PC-9 (cell line): ENCODE results near the gene C10orf105. TPM values are rescaled to one million over a fixed set of nuclear protein-coding genes. Genes with fewer than 3 reads are reported as not detected.

Experiments used
- BruUV-seq: library from RNA; stranded (reverse); fragments of 400-500 nt; replicated peaks from 2 replicates; lab custom pipeline; 2021; lab: Mats Ljungman, UMichigan
- CTCF ChIA-PET: fragments of 300-600 bp; sonication (Branson Sonifier 250); formaldehyde crosslinking; loops from one replicate; lab custom pipeline; 2022; ENCODE audit warnings: antibody characterized with exemption; lab: Charles Lee
- POLR2A ChIA-PET: fragments of 300-600 bp; sonication (Branson Sonifier 250); formaldehyde crosslinking; loops from one replicate; lab custom pipeline; 2022; ENCODE audit warnings: antibody characterized with exemption; ENCODE audit not compliant: unreplicated experiment; lab: Charles Lee
- DNase-seq, 2 experiments: peaks; one replicate each; pipeline versions ENCODE4 v3.0.0 to v3.0.0-alpha.2; 2015 to 2022; ENCODE audit warnings: mixed read lengths in 1 of 2
- H2AFZ ChIP-seq: fragments of 200-600 bp; sonication (generic); 2 replicates; pipeline ENCODE4 v1.8.1; 2017; ENCODE audit warnings: antibody characterized with exemption
- H3F3A ChIP-seq: fragments of 200-600 bp; sonication (generic); 2 replicates; pipeline ENCODE4 v1.8.1; 2017; ENCODE audit warnings: antibody characterized with exemption, mild to moderate bottlenecking, low read depth; ENCODE audit not compliant: insufficient read depth
- H3K27ac ChIP-seq: fragments of 200-600 bp; sonication (generic); 2 replicates; pipeline ENCODE4 v1.6.1; 2016; ENCODE audit warnings: mixed run types
- H3K27me3 ChIP-seq: fragments of 200-600 bp; sonication (generic); 2 replicates; pipeline ENCODE4 v1.6.1; 2016; ENCODE audit warnings: low read depth, mixed run types; ENCODE audit not compliant: insufficient read depth
- H3K36me3 ChIP-seq: fragments of 200-600 bp; sonication (generic); 2 replicates; pipeline ENCODE4 v1.6.1; 2016; ENCODE audit warnings: low read depth, mixed run types
- H3K4me1 ChIP-seq: fragments of 200-600 bp; sonication (generic); replicated peaks from 2 replicates; pipeline ENCODE4 v1.6.1; 2016; ENCODE audit warnings: mixed run types; ENCODE audit not compliant: insufficient read depth
- H3K4me2 ChIP-seq: fragments of 200-600 bp; sonication (generic); 2 replicates; pipeline ENCODE4 v1.6.1; 2017; ENCODE audit warnings: mixed run types
- H3K4me3 ChIP-seq: fragments of 200-600 bp; sonication (generic); 2 replicates; pipeline ENCODE4 v1.6.1; 2016; ENCODE audit warnings: mixed run types
- H3K79me2 ChIP-seq: fragments of 200-600 bp; sonication (generic); 2 replicates; pipeline ENCODE4 v1.6.1; 2017; ENCODE audit warnings: low read depth, mixed run types
- H3K9me2 ChIP-seq: fragments of 200-600 bp; sonication (generic); 2 replicates; pipeline ENCODE4 v1.8.1; 2017; ENCODE audit warnings: mild to moderate bottlenecking; ENCODE audit not compliant: insufficient read depth
- H3K9me3 ChIP-seq: fragments of 200-600 bp; sonication (generic); 2 replicates; pipeline ENCODE4 v1.8.1; 2016; ENCODE audit warnings: low read depth; ENCODE audit not compliant: insufficient read depth
- H4K20me1 ChIP-seq: fragments of 200-600 bp; sonication (generic); 2 replicates; pipeline ENCODE4 v1.8.1; 2017; ENCODE audit not compliant: insufficient read depth
- EZH2 ChIP-seq: fragments of 200-600 bp; sonication (generic); IDR thresholded peaks from 2 replicates; pipeline ENCODE4 v1.8.0; 2017; ENCODE audit warnings: antibody characterized with exemption, low read depth
- intact Hi-C: fragments of 100-400 bp; cut with micrococcal nuclease; formaldehyde crosslinking; loops from one replicate; pipeline ENCODE4 v1.10.0; 2022; ENCODE audit not compliant: unreplicated experiment
- total RNA-seq: library from RNA; stranded (reverse); gene quantifications from 2 replicates; pipeline ENCODE4 v1.2.3, GENCODE V29; 2021
- TF ChIP-seq, protein P1 (sequence below): fragments of 200-600 bp; sonication (generic); conservative IDR thresholded peaks from 2 replicates; pipeline ENCODE4 v1.6.1; 2017; ENCODE audit warnings: mixed run types, antibody characterized with exemption, mild to moderate bottlenecking, moderate library complexity

The C10orf105 gene
- total RNA-seq, 1 experiment from 2014 or later = not detected

DNA sequence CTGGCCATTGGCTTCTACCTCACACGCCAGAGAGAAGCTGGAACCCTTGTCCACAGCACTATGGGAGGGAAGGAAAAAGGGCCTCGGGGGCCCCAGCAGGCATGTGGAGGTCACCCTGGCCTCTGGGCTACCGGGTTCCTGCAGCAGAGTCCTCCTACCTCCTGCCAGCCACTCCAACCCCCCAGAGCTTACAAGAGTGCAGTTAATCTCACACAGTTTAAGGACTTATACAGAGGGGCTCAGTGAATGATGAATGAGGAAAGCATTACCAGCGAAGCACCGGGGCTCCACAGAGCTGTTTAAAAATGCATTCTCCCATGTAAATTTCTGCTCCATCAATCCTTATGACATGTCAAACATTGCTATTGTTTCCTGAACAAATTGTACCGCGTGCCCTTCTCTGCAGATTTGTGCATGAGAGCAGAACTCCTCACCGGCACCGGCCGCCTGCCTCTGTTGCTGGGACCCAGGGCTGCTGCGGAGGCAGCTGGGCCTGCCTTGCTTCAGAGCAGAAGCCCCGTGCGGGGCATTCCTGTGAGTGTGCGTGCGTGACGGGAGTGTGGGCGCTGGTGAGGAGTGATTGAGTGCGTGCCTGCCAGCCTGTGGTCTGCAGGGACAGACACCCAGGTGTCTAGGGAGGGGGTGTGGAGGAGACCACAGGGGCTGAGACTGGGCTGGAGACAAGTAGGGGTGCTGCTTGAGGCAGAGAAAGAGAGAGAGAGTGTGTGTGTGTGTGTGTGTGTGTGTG, 52.8 kb downstream of the C10orf105 start:
- Histone ChIP-seq H3F3A (no peaks in the 10 kb centered on the region), H3K4me2 (no peak overlapping the region), H3K27ac (no peak overlapping the region), H3K79me2 (no peaks in the 10 kb centered on the region), H3K9me2 (no peaks in the 10 kb centered on the region), H2AFZ (no peak overlapping the region), H3K4me3 (no peak overlapping the region), H4K20me1 (no peaks in the 10 kb centered on the region), H3K36me3 (no peaks in the 10 kb centered on the region), H3K27me3 (no peaks in the 10 kb centered on the region), H3K4me1 (no peaks in the 10 kb centered on the region), H3K9me3 (no peaks in the 10 kb centered on the region)
- DNase-seq = no peak
- CTCF ChIA-PET = no interaction called here
- intact Hi-C loops = no loop called here
- TF ChIP-seq, protein P1, sequence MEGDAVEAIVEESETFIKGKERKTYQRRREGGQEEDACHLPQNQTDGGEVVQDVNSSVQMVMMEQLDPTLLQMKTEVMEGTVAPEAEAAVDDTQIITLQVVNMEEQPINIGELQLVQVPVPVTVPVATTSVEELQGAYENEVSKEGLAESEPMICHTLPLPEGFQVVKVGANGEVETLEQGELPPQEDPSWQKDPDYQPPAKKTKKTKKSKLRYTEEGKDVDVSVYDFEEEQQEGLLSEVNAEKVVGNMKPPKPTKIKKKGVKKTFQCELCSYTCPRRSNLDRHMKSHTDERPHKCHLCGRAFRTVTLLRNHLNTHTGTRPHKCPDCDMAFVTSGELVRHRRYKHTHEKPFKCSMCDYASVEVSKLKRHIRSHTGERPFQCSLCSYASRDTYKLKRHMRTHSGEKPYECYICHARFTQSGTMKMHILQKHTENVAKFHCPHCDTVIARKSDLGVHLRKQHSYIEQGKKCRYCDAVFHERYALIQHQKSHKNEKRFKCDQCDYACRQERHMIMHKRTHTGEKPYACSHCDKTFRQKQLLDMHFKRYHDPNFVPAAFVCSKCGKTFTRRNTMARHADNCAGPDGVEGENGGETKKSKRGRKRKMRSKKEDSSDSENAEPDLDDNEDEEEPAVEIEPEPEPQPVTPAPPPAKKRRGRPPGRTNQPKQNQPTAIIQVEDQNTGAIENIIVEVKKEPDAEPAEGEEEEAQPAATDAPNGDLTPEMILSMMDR = no peak
- TF ChIP-seq EZH2 = no peak
- POLR2A ChIA-PET = no interaction called here
- BruUV-seq = no TSS peak

GRCh38 chr10:71665456-71665855, 54.1 kb downstream of the C10orf105 start:
- H3K27ac ChIP-seq = no peak overlapping the region
- H4K20me1 ChIP-seq = no peaks in the 10 kb centered on the region
- no peak overlapping the region for H3K4me2 ChIP-seq
- no TSS peak for BruUV-seq
- H3K4me1 ChIP-seq = no peaks in the 10 kb centered on the region
- no peak overlapping the region for H3K4me3 ChIP-seq
- no peaks in the 10 kb centered on the region for H3F3A ChIP-seq
- POLR2A ChIA-PET = interaction anchor here (0.6 kb wide), 1 partner anchor 81 kb away, joined by 4 read pairs; no protein-coding TSS in a partner anchor
- no peaks in the 10 kb centered on the region for H3K9me3 ChIP-seq
- CTCF ChIA-PET = no interaction called here
- DNase-seq = no peak
- no peaks in the 10 kb centered on the region for H3K27me3 ChIP-seq
- H3K36me3 ChIP-seq = no peaks in the 10 kb centered on the region
- no peaks in the 10 kb centered on the region for H3K9me2 ChIP-seq
- intact Hi-C loops = no loop called here
- TF ChIP-seq, protein P1 = no peak
- no peak for TF ChIP-seq EZH2
- H3K79me2 ChIP-seq = no peaks in the 10 kb centered on the region
- no peak overlapping the region for H2AFZ ChIP-seq

- H3K36me3 ChIP-seq = no peaks in the 10 kb centered on the region
- DNase-seq = no peak
- no TSS peak for BruUV-seq
- no peaks in the 10 kb centered on the region for H3K9me2 ChIP-seq
- no peaks in the 10 kb centered on the region for H4K20me1 ChIP-seq
- CTCF ChIA-PET = interaction anchor here (0.7 kb wide), 1 partner anchor 125 kb away, joined by 3 read pairs; no protein-coding TSS in a partner anchor
- H3K27ac ChIP-seq = no peak overlapping the region
- H3F3A ChIP-seq = no peaks in the 10 kb centered on the region
- H3K4me2 ChIP-seq = no peak overlapping the region
- H3K27me3 ChIP-seq = no peaks in the 10 kb centered on the region
- H3K4me3 ChIP-seq = no peak overlapping the region
- TF ChIP-seq EZH2 = no peak
- TF ChIP-seq, protein P1 = no peak
- POLR2A ChIA-PET = interaction anchor here (0.6 kb wide), 1 partner anchor 82 kb away, joined by 4 read pairs; no protein-coding TSS in a partner anchor
- no peak overlapping the region for H2AFZ ChIP-seq
- intact Hi-C loops = no loop called here
- H3K9me3 ChIP-seq = no peaks in the 10 kb centered on the region
- no peaks in the 10 kb centered on the region for H3K4me1 ChIP-seq
- H3K79me2 ChIP-seq = no peaks in the 10 kb centered on the region
Measured at GRCh38 chr10:71664585-71664984, 55.0 kb downstream of the C10orf105 start.
